Vagina (tissue), 2 donors: ENCODE results near the gene PKD2L2.

Source experiments
- CTCF ChIP-seq, 3 experiments: fragments of 450-650 bp in 2 of 3; fragments of 200-600 bp in 1 of 3; sonication (generic) in 1 of 3; IDR thresholded peaks; one replicate each; pipeline ENCODE4 v1.5.1; 2017 to 2019; ENCODE audit warnings: antibody characterized with exemption in 3 of 3, mild to moderate bottlenecking in 2 of 3, moderate library complexity in 2 of 3
- POLR2AphosphoS5 ChIP-seq, 2 donors: sonication (generic); formaldehyde crosslinking; IDR thresholded peaks; one replicate each; pipeline ENCODE4 v1.9.0; 2017; ENCODE audit warnings: antibody characterized with exemption in 2 of 2, mild to moderate bottlenecking in 2 of 2, low read depth in 1 of 2; ENCODE audit not compliant: insufficient read depth in 1 of 2

- TF ChIP-seq CTCF (IDR thresholded peaks at IDR 0.05) (no peak), POLR2AphosphoS5 (IDR thresholded peaks at IDR 0.05; ENCODE audit: insufficient read depth in 1 of 2, low read depth in 1 of 2) (no peak)
Observed at GRCh38 chr5:137845472-137845871, 43.8 kb upstream of the PKD2L2 start.
